Ascending aorta (tissue), 2 donors: ENCODE data around the gene CES2. TPM values are rescaled to one million over a fixed set of nuclear protein-coding genes. Genes with fewer than 3 reads are reported as not detected.
"Not testable (repeated sequence)": the region's sequence is repeated elsewhere in the genome, so short reads cannot be mapped to it uniquely, and the experiment has no call there.

Experiments
- DNase-seq, 2 donors: peaks; one replicate each; pipeline ENCODE4 v3.0.0-alpha.2; 2019; ENCODE audit warnings: low spot score in 2 of 2
- H3K27ac ChIP-seq, 2 donors: fragments of 200-600 bp; sonication (generic); one replicate each; pipeline ENCODE4 v1.5.1; 2016 to 2017; ENCODE audit warnings: mild to moderate bottlenecking in 1 of 2
- H3K27me3 ChIP-seq: fragments of 200-600 bp; sonication (generic); one replicate; pipeline ENCODE4 v1.5.1; 2017
- H3K36me3 ChIP-seq, 2 donors: fragments of 200-600 bp; sonication (generic); one replicate each; pipeline ENCODE4 v1.5.1; 2016
- H3K4me1 ChIP-seq, 2 donors: fragments of 200-600 bp; sonication (generic); one replicate each; pipeline ENCODE4 v1.5.1; 2016 to 2017; ENCODE audit warnings: mild to moderate bottlenecking in 1 of 2
- H3K4me3 ChIP-seq, 2 donors: fragments of 200-600 bp; sonication (generic); one replicate each; pipeline ENCODE4 v1.5.1; 2016 to 2017; ENCODE audit warnings: mild to moderate bottlenecking in 1 of 2
- H3K9me3 ChIP-seq, 2 donors: fragments of 200-600 bp; sonication (generic); one replicate each; pipeline ENCODE4 v1.5.1; 2016
- intact Hi-C: fragments of 100-400 bp; cut with DNase I; formaldehyde crosslinking; loops from one replicate; pipeline ENCODE4 v1.15.1; 2023
- total RNA-seq: library from RNA; depleted of rRNA; stranded (reverse); fragments of >200 nt; gene quantifications from one replicate; pipeline ENCODE4 v1.1.0, GENCODE V29; 2016
- TF ChIP-seq, protein P1 (sequence below), 3 experiments: fragments of 200-600 bp in 2 of 3; fragments of 450-650 bp in 1 of 3; sonication (generic) in 2 of 3; IDR thresholded peaks; one replicate each; pipeline ENCODE4 v1.5.1; 2016 to 2019; ENCODE audit warnings: antibody characterized with exemption in 3 of 3, mild to moderate bottlenecking in 1 of 3, moderate library complexity in 1 of 3

Gene CES2
- total RNA-seq, 1 donor from 2014 or later: 40.0 TPM

DNA sequence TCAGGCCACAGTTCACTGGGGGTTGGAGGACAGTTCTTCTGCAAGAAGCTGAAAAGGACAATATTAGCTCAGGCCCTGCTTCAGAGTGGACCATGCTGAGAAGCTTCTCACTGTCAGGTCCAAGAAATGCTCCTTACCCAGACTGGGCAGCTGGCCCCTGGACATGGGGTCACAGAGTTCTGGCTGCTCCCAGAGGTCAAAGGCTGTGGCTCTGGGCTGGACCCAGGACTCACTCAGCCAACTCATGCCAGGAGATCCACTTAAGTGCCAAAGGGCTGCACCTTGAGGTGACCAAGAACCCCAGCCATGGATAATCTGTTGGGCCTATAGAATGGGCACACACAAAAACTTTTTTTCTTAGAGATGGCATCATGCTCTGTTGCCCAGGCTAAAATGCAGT lies 4.0 kb downstream of the CES2 start:
- Histone ChIP-seq H3K36me3 (peaks cover 47 to 58% of the 10 kb centered on the region in 2 donors), H3K9me3 (no peaks in the 10 kb centered on the region), H3K27me3 (no peaks in the 10 kb centered on the region), H3K4me1 (peaks cover 7 to 12% of the 10 kb centered on the region in 2 donors), H3K27ac (no peak overlapping the region), H3K4me3 (no peak overlapping the region)
- DNase-seq: no peak
- TF ChIP-seq, protein P1, sequence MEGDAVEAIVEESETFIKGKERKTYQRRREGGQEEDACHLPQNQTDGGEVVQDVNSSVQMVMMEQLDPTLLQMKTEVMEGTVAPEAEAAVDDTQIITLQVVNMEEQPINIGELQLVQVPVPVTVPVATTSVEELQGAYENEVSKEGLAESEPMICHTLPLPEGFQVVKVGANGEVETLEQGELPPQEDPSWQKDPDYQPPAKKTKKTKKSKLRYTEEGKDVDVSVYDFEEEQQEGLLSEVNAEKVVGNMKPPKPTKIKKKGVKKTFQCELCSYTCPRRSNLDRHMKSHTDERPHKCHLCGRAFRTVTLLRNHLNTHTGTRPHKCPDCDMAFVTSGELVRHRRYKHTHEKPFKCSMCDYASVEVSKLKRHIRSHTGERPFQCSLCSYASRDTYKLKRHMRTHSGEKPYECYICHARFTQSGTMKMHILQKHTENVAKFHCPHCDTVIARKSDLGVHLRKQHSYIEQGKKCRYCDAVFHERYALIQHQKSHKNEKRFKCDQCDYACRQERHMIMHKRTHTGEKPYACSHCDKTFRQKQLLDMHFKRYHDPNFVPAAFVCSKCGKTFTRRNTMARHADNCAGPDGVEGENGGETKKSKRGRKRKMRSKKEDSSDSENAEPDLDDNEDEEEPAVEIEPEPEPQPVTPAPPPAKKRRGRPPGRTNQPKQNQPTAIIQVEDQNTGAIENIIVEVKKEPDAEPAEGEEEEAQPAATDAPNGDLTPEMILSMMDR (IDR thresholded peaks at IDR 0.05): no peak
- intact Hi-C loops: no loop called here

DNA sequence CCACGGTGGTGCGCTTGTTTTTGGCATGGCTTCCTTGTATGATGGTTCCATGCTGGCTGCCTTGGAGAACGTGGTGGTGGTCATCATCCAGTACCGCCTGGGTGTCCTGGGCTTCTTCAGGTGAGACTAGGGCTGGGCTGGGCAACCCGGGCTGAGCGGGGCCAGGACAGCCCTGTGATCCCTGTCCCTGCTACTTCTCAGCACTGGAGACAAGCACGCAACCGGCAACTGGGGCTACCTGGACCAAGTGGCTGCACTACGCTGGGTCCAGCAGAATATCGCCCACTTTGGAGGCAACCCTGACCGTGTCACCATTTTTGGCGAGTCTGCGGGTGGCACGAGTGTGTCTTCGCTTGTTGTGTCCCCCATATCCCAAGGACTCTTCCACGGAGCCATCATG lies 4.9 kb downstream of the CES2 start:
- Histone ChIP-seq H3K36me3 (peaks cover 47 to 58% of the 10 kb centered on the region in 2 donors), H3K27ac (no peak overlapping the region), H3K9me3 (no peaks in the 10 kb centered on the region), H3K4me1 (peaks cover 7 to 12% of the 10 kb centered on the region in 2 donors), H3K4me3 (no peak overlapping the region), H3K27me3 (no peaks in the 10 kb centered on the region)
- no peak for DNase-seq
- TF ChIP-seq, protein P1 (IDR thresholded peaks at IDR 0.05): no peak
- intact Hi-C loops: no loop called here

- Histone ChIP-seq H3K27me3 (no peaks in the 10 kb centered on the region), H3K9me3 (no peaks in the 10 kb centered on the region), H3K4me3 (no peak overlapping the region), H3K4me1 (peaks cover 0 to 2% of the 10 kb centered on the region in 2 donors), H3K27ac (no peak overlapping the region), H3K36me3 (peaks cover 47 to 57% of the 10 kb centered on the region in 2 donors)
- TF ChIP-seq, protein P1 (IDR thresholded peaks at IDR 0.05): no peak
- no peak for DNase-seq
- intact Hi-C loops: no loop called here
Observed at GRCh38 chr16:66942981-66943380, 7.7 kb downstream of the CES2 start.

DNA sequence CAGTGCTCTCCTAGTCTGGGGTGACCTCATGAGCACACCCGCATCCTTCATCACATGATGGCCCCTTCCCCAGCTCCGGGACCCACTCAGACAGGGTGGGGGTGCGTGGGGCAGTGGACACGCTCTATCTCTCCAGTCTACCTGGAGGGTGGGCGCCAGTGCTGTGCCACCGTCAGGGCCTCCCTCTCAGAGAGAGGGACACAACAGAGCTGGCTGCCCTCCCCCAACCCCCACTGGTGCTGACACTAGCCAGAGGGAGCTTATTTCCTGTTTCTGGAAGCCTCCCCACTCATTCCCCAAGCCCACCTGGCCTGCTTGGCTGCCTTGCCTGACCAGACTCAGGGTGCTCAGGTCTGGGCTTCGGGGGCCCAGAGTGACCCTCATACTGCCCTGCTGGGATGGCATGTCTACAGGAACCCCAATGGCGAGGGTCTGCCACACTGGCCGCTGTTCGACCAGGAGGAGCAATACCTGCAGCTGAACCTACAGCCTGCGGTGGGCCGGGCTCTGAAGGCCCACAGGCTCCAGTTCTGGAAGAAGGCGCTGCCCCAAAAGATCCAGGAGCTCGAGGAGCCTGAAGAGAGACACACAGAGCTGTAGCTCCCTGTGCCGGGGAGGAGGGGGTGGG lies 8.2 kb downstream of the CES2 start:
- Histone ChIP-seq H3K4me3 (no peak overlapping the region), H3K36me3 (peaks cover 47 to 52% of the 10 kb centered on the region in 2 donors), H3K9me3 (no peaks in the 10 kb centered on the region), H3K27ac (no peak overlapping the region), H3K27me3 (no peaks in the 10 kb centered on the region), H3K4me1 (peaks cover 0 to 6% of the 10 kb centered on the region in 2 donors)
- no peak for DNase-seq
- intact Hi-C loops: no loop called here
- TF ChIP-seq, protein P1 (IDR thresholded peaks at IDR 0.05): no peak

- TF ChIP-seq, protein P1 (IDR thresholded peaks at IDR 0.05): no peak
- intact Hi-C loops: no loop called here
- Histone ChIP-seq H3K27me3 (no peaks in the 10 kb centered on the region), H3K9me3 (no peaks in the 10 kb centered on the region), H3K36me3 (peaks cover 47 to 49% of the 10 kb centered on the region in 2 donors), H3K4me1 (peaks cover 0 to 11% of the 10 kb centered on the region in 2 donors), H3K4me3 (no peak overlapping the region), H3K27ac (no peak overlapping the region)
- no peak for DNase-seq
Observed at GRCh38 chr16:66944054-66944441, 8.7 kb downstream of the CES2 start.

DNA sequence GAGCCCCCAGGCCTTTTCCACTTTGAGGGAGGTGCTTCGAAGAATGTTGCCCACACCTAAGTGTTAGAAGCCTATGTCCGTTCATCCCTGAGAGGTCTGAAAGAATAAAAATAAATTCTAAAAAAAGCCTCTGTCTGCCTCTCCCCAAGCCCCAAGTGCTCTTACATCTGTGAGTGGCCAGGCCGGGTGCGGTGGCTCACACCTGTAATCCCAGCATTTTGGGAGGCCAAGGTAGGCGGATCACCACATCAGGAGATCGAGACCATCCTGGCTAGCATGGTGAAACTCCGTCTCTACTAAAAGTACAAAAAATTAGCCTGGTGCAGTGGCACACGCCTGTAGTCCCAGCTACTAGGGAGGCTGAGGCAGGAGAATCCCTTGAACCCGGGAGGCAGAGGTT lies 9.7 kb downstream of the CES2 start:
- H3K4me1 ChIP-seq: peaks cover 0 to 12% of the 10 kb centered on the region in 2 donors
- DNase-seq, H3K4me3 ChIP-seq, H3K9me3 ChIP-seq, intact Hi-C loops, H3K27ac ChIP-seq, H3K27me3 ChIP-seq: not testable (repeated sequence)
- H3K36me3 ChIP-seq: peaks cover 39 to 40% of the 10 kb centered on the region in 2 donors
